Ureter (tissue), 1 donor: ENCODE results near the gene PARD6A. TPM values are rescaled to one million over a fixed set of nuclear protein-coding genes. Genes with fewer than 3 reads are reported as not detected.

ENCODE experiments used
- DNase-seq: peaks from one replicate; pipeline ENCODE4 v3.0.0-alpha.2; 2020; ENCODE audit warnings: low spot score
- total RNA-seq: library from RNA; stranded (reverse); gene quantifications from one replicate; pipeline ENCODE4 v1.2.4, GENCODE V29; 2023
- donor health status: DM: yes; HTN: yes; CAD: no.

Gene PARD6A
- total RNA-seq, 1 donor from 2014 or later: 1.6 TPM

DNA sequence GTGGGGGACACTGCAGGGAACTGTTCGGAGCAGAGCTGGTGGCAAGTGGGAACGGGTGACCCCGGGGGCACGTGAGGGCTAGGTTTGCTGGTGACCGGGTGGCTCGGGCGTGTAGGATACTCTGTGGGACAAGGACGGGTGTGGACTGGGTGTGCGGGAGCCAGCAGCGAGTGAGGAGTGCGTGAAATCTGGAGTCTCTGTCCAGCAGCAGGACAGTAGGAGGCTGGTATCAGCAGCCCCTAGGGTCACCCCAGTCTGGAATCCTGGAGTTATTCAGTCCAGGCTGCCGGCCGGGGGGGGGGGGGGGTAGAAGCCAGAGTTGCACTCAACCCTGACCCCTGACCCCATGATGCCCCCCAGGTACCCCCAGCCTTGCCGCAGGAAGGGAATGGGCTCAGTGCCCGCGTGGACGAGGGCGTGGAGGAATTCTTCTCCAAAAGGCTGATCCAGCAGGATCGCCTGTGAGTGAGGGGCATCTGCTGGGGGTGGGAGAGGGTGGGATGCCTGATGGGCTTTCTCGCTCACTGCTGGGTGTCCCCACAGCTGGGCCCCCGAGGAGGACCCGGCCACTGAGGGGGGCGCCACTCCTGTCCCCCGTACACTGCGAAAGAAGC, 6.9 kb upstream of the PARD6A start:
- DNase-seq: no peak

DNA sequence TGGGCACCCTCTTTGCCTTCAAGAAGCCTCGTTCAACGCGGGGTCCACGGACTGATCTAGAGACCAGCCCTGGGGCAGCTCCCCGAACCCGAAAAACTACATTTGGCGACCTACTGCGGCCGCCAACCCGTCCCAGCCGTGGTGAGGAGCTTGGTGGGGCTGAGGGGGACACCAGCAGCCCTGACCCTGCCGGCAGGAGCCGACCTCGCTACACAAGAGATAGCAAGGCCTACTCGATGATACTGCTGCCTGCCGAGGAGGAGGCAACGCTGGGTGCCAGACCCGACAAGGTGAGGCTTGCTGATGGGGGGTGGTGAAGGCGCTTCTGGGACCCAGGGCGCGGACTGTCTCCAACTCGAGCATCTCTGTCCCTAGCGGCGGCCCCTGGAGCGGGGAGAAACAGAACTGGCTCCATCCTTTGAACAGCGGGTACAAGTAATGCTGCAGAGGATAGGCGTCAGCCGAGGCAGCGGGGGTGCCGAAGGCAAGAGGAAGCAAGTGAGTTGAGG, 6.3 kb upstream of the PARD6A start:
- DNase-seq: no peak

DNA sequence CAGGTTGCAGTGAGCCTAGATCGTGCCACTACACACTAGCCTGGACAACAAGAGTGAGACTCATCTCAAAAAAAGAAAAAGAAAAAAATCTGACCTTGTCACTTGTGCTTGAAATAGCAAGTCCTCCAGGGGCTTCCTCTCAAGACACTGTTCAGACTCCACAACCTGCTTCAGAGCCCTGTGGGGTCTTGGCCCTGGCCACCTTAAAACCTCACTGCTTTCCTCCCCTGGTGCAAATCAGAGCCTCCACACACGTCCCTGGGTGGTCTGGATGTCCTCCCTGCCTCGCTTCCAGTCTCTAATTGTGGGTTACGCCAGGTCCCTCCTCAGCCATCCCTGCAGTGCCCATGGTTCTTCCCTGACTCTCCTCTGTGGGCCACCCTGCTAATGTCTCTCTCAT, 5.4 kb upstream of the PARD6A start:
- DNase-seq: no peak

DNA sequence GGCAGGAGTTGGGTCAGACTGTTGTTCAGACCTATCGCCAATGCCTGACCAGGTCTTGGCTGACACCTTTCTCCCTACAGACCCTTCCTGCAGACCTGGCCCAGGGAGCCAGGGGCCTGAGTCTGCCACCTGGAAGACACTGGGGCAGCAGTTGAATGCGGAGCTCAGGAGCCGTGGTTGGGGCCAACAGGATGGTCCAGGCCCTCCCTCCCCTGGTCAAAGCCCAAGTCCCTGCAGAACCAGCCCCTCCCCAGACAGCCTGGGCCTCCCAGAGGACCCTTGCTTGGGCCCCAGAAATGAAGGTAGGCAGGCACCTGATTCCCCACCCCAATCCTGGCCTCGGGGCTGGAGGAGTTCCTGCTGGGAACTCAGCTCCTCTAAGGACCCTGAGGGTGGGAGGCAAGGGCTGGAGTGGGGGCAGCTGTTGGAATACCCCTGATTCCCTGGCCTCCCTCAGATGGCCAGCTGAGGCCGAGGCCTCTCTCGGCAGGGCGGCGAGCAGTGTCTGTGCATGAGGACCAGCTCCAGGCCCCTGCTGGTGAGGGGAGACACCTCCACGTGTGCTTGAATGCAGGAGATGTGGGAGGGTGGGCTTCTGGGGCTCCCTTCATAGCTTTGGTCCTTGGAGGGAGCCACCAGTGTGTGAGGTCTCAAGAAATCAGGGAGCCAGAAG, 4.3 kb upstream of the PARD6A start:
- no peak for DNase-seq

DNA sequence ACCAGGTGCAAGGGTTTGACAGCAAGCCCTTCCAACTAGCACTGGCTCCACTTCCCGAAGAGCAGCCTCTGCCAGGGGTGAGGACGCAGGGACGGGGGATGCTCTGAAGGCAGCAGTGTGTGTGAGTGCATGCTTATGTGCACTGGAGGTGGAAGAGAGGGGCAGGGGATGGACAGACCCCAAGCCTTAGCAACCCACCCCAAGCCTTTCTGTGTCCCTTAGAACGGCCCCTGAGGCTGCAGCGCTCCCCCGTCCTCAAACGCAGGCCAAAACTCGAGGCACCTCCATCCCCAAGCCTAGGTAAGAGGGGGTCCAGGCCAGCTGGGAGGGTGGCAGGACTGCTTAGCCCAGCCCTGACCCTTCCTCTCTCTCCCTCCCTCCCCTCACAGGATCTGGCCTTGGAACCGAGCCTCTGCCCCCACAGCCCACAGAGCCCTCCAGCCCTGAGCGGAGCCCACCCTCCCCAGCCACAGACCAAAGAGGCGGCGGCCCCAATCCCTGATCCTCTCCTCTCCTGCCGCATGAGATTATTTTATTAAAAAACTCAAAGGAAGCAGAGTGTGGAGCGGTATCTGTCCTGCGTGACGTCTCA, 3.6 kb upstream of the PARD6A start:
- DNase-seq: no peak

DNA sequence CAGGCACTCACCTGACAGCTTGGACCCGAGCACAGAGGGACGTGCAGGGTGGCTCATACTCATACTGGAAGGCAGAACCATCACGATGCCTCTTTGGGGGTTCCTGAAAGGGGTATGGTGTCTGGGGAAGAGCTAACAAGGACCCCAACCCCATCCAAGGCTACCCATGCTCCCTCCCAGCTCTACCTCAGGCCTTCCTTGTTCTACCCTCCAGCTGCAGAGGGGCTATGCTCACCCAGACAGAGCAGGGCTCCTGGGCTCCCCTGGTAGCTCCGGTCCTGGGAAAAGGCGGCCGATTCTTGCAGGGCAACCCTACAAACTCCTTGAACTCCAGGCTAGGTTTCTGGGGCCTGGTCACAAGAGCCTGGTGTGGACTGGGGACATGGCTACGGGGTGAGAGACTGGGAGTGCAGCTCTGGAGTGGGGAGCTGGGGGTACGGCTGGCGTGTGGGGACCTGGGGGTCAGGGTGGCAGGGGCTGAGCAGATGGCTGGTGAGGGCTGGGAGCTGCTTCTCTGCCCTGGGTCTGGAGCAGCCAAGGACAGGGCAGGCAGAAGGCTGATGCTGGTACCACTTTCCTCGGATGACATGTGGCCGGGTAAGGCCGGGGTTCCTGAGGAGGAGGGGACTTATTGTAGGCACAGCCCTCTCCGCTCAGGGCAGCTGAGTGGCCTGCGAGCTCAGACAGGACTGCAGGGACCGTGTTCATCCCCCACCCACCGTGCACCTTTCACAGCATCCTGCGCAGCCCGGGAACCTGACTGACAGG, 2.8 kb upstream of the PARD6A start:
- DNase-seq: no peak

DNA sequence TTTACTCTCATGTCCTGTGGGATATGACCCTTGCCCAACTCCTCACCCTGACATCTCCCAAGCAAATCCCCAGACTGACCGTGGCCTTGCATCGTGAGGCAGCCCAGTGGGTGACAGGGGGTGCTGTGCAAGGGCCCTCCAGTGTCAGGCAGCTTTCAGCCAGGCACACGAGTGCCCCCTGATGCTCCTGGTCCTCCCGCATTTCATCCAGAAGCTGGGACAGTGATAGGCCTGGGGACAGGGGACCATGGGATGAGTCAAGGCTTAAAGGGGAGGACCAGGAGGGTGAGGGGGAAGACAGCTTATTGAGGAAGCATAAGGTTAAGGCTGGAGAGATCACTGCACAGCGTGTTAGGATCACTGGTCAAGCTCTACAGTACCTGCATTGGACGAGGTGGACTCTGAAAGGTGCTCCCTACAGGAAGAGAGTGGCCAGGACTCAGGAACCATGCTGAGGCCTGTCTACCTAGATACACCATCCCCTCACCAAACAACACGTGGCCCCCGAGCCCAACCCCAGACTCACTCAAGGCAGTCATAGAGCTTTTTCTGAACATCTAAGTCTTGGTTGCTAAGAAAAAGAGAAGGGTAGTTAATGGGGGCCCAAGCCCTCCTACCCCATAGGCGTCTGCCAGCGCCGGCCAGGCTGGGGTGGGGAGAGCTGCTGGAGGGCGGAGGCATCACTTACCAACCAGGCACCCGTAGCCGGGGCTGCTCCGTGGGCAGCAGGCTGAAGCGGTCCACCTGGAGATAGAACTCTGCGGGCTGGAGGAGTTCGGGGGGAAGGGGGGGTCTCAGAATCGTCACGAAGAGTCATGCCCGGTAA, 1.7 kb upstream of the PARD6A start:
- DNase-seq: no peak

DNA sequence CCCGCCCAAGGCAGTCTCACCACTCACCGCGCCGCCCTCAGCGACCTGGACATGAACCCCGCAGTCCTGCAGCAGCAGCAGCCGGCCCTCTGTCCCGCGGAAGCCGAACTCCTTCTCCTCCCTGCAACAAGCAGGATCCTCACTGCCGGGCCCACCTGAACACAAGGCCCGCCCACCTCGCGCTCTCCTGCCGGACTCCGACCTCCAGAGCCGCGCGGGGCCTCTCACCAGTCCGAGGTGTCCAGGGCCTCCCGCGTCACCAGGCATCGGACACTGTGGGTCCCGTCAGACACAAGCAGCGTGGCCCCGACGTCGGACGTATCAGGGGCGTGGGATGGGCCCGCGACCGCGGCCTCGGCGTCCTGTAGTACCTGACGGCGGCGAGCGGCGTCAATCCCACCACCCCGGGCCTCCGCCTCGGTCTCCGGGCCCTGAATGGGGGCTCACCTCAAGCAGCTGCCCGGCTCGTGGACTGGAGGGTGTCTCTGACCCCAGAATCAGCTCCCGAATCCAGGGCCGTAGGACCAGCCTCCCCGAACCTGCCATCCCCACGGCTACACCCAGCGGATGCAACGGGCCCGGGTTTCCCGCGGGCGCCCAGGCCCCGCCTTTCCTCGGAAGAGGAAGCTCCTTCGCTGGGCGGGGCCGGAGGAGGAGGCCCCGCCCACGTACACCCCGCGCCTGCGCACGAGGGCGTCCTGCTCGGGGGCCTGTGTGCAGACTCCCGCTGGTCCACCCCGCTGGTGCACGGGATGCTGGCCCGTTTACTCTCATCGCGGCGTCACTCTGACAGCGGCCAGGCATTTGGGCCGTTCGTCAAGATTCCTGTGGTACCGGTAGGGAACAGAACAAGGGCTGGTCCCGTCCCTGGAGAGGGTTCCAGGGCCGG, 841 bp upstream of the PARD6A start, which contains the start of gene ACD:
TSS of gene ACD (minus strand) at position 586 of the 889 bp plus-strand sequence. CDS start at position 546, 40 bp downstream.
- peak; percentile 90 for DNase-seq

DNA sequence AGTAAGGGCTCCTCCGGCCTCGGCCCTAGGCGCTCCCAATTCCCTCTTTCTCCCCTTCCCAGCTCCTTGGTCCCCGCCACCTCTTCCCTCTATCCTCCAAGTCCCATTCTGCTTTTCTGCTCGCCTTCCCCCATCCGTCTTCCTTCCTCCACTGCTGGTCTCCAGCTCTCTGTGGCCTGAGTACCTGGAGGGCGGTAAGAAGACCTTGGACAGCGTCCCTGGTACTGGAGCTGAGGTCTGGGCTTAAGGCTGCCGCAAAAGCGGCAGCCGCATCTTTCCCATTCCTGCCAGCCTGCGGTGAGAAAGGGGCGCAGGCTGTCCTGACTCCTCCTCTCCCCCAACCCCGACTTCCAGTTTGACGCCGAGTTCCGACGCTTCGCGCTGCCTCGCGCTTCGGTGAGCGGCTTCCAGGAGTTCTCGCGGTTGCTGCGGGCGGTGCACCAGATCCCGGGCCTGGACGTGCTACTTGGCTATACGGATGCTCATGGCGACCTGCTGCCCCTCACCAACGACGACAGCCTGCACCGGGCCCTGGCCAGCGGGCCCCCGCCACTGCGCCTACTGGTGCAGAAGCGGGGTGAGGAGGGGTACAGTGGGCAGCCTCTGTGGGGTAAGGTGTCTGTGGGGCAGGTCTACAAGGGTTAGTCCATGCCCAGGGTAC, 471 bp downstream of the PARD6A start:
- no peak for DNase-seq

DNA sequence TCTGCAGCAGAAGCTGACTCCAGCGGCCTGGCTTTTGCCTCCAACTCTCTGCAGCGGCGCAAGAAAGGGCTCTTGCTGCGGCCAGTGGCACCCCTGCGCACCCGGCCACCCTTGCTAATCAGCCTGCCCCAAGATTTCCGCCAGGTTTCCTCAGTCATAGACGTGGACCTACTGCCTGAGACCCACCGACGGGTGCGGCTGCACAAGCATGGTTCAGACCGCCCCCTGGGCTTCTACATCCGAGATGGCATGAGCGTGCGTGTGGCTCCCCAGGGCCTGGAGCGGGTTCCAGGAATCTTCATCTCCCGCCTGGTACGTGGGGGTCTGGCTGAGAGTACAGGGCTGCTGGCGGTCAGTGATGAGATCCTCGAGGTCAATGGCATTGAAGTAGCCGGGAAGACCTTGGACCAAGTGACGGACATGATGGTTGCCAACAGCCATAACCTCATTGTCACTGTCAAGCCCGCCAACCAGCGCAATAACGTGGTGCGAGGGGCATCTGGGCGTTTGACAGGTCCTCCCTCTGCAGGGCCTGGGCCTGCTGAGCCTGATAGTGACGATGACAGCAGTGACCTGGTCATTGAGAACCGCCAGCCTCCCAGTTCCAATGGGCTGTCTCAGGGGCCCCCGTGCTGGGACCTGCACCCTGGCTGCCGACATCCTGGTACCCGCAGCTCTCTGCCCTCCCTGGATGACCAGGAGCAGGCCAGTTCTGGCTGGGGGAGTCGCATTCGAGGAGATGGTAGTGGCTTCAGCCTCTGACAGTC, 1.3 kb downstream of the PARD6A start:
- no peak for DNase-seq

DNA sequence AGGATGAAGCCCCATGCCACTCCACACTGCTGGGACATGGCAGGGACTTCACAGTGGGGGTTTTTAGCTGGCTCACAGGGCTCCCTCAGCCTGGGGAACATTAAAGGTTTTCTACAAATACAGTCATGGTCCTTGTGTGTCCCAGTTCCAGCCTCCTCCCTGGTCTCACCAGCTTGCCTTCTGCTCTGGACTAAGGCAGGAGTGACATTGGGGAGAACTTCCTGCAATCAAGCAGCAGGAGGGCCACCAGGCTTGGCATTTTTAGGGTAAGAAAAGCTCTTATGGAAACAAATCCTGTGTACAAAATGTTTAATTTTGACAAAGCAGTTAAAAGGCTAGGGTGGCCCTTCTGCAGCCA, 1.9 kb downstream of the PARD6A start:
- no peak for DNase-seq

DNA sequence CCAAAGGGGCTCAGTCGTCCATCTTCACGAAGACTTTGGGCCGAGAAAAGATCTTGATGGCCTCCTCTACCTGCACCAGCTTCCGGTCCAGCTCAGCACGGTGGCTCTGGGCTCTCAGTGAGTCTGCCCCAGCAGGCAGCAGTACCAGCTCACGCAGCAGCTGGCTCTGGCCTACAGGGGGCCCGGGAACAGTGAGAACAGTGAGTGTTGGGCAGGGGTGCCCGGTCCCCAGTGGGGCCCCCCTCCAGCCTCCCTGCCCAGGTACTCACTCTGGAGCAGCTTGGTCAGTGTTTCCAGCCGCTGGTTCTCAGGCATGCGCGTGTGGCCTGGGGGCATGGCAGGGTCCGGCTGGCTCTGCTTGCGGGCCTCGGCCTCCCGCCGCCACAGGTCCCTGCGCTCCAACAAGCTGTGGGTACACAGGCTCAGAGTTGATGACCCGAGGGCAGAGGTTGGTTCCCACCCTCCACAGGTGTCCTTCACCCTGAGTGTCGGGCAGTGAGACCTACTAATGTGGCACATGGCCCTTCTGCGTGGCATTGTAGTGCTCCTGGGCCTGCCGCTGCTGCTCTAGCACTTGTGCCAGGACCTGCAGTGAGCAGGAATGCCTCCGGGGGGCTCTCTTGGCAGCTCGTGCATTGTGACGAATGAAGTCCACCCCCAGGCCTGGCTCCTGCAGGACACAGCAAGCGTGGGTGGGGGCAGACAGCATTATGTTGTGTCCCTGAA, 2.6 kb downstream of the PARD6A start:
- no peak for DNase-seq

DNA sequence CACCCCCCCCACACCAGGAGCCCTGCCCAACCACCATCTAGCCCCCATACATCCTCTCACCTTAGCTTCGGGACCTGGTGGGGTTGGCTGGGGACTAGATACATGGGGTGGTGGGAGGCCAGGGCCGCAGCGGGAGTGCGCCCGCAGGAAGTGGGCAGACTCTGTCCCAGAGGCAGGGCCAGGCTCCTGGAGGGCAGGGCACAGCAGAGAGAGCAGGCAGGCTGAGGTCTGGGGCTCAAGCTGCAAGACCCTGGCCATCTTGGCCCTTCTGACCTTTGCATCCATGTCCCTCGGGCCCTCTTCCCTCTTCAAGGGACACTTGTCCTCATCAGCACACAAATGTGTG, 3.1 kb downstream of the PARD6A start:
- DNase-seq: no peak

DNA sequence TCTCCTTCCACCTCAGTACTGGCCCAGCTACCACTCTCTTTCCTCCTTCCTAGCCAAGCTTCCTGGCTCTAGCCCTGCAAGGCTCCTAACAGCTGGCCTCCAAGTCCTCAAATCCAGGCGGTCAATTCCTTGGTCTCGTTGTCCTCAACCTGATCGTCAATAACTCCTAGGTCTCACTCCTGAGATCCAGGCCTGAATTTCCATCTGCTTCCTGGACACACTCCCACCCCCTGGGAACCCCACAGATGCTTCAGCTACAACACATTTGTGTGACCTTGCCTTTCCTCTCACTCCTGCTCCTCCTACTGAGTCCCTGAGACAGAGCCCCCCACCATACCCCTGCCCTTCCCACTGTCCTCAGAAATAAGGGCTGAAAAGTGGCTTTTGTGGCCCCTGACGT, 3.5 kb downstream of the PARD6A start:
- no peak for DNase-seq

DNA sequence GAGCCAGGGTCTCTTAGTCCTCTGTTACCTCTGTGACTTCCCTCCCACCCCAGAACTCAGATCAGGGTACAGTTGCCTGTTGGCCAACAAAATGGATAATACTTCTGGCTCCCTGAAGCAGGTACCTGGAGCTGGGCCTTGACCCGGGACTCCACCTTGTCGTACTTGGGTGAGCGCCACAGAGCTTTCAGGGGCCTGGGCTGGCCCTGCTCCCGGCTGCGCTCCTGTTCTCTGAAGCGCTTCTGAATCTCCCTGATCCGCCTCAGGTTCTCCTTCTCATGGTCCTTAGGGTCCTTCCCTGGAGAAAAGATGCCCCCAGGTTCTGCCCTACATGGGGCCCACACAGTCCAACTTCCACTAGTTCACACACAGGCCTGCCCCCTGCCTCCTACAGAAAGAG, 4.1 kb downstream of the PARD6A start:
- DNase-seq: no peak

DNA sequence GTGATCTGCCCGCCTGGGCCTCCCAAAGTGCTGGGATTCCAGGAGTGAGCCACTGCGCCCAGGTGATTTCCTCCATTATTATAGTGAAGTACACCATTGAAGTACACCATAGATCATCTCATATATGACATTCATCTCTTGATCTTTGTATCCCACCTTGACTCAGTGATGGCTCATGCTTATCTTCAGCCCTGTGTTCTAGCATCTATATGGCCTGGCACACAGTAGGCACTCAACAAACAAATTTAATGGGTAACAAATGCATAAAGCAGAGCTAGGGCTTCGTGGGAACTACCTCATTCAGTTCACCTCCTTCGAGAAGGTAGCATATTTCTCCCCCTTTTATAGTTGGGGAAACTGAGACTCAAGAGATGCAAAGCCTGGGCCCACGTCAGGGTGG, 4.8 kb downstream of the PARD6A start:
- no peak for DNase-seq

DNA sequence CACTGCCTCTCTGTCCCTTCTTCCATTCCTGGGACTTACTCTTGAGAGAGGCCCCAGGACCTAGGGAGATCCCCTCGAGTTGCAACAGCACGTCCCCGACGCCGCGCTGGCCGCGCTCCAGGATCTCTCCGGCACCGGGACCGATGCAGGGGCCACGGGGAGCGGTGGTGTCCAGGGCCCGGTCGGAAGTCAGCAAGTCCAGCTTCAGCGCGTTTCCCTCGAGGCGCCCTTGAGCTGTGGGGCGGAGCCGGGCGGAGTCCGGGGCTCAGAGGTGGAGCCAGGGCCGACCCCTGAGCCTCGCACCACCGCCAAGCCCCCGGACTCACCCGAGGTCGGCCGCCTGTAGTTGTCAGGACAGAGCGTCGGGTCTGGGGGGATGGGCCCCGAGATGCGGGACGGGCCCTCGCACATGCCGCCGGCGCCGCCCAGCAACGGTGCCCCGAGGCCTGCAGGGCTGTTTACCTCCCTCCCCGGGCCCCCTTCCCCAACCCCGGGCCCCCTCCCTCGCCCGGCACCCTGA, 5.3 kb downstream of the PARD6A start:
- DNase-seq: no peak
